Measurements from ENCODE around the gene HSD17B10.
A peak's percentile ranks its signal among the peaks of the same experiment; 100 is the strongest.
"Not testable (repeated sequence)": the region's sequence is repeated elsewhere in the genome, so short reads cannot be mapped to it uniquely, and the experiment has no call there.

The HSD17B10 gene

GRCh38 chrX:53438832-53439230, 4.7 kb upstream of the HSD17B10 start:
- no peak overlapping the region for H3K27ac ChIP-seq

GRCh38 chrX:53438174-53438831, 4.1 kb upstream of the HSD17B10 start:
- Histone ChIP-seq H3K4me3 (no peak overlapping the region), H3K27ac (no peak overlapping the region)

More at GRCh38 chrX:53438832-53439230, 4.7 kb upstream of the HSD17B10 start:
- no peak overlapping the region for H3K4me3 ChIP-seq

- Histone ChIP-seq H3K27ac (no peak overlapping the region), H3K4me3 (no peak overlapping the region)
Observed at GRCh38 chrX:53437206-53437605, 3.0 kb upstream of the HSD17B10 start.

- no peak overlapping the region for H3K4me3 ChIP-seq
Observed at GRCh38 chrX:53435997-53436396, 1.8 kb upstream of the HSD17B10 start.

GRCh38 chrX:53430231-53430630, 3.9 kb downstream of the HSD17B10 start:
- H3K4me3 ChIP-seq: no peak overlapping the region
- no peak overlapping the region for H3K27ac ChIP-seq

More at GRCh38 chrX:53435997-53436396, 1.8 kb upstream of the HSD17B10 start:
- no peak overlapping the region for H3K27ac ChIP-seq

- no peak overlapping the region for H3K4me3 ChIP-seq
- H3K27ac ChIP-seq: no peak overlapping the region
Observed at GRCh38 chrX:53429755-53430154, 4.4 kb downstream of the HSD17B10 start.

GRCh38 chrX:53422861-53423306, 11.3 kb downstream of the HSD17B10 start, which contains the start of gene RIBC1:
Gene RIBC1, plus strand, starts transcription at chrX:53422873. Its CDS starts 3,404 bp downstream, at chrX:53426277.
- peak within 1 kb of the TSS; percentile 62 to 97 (median 91) for H3K27ac ChIP-seq
- H3K4me3 ChIP-seq: peak within 1 kb of the TSS; percentile 42 to 73 (median 58)

- H3K4me3 ChIP-seq: peak within 1 kb of the TSS; percentile 42 to 73 (median 58)
- H3K27ac ChIP-seq: peak within 1 kb of the TSS; percentile 62 to 97 (median 91)
Observed at GRCh38 chrX:53422086-53422860, 11.9 kb downstream of the HSD17B10 start, which contains the start of gene SMC1A. Gene SMC1A, minus strand, starts transcription at chrX:53422654. Its CDS starts 54 bp downstream, at chrX:53422600.

GRCh38 chrX:53421772-53422085, 12.4 kb downstream of the HSD17B10 start:
- Histone ChIP-seq H3K27ac (peak overlapping the region; percentile 62 to 97 (median 91)), H3K4me3 (peak overlapping the region; percentile 42 to 73 (median 58))

GRCh38 chrX:53421125-53421524, 13.0 kb downstream of the HSD17B10 start:
- peak overlapping the region in 3 of 7 experiments; percentile 54 to 64 (median 58) for H3K4me3 ChIP-seq
- H3K27ac ChIP-seq: peak overlapping the region in 1 of 21 experiments; percentile 96

GRCh38 chrX:53420351-53420750, 13.8 kb downstream of the HSD17B10 start:
- not testable (repeated sequence) for H3K4me3 ChIP-seq, H3K27ac ChIP-seq

GRCh38 chrX:53412446-53412845, 21.7 kb downstream of the HSD17B10 start:
- no peak overlapping the region for H3K4me3 ChIP-seq

GRCh38 chrX:53403535-53403934, 30.6 kb downstream of the HSD17B10 start:
- Histone ChIP-seq H3K4me3 (no peak overlapping the region), H3K27ac (no peak overlapping the region)

More at GRCh38 chrX:53412446-53412845, 21.7 kb downstream of the HSD17B10 start:
- no peak overlapping the region for H3K27ac ChIP-seq

- Histone ChIP-seq H3K4me3 (no peak overlapping the region), H3K27ac (no peak overlapping the region)
Observed at GRCh38 chrX:53398216-53398615, 36.0 kb downstream of the HSD17B10 start.

GRCh38 chrX:53395605-53396298, 38.4 kb downstream of the HSD17B10 start:
- H3K27ac ChIP-seq: no peak overlapping the region
- H3K4me3 ChIP-seq: no peak overlapping the region

GRCh38 chrX:53383376-53384076, 50.6 kb downstream of the HSD17B10 start:
- H3K4me3 ChIP-seq: no peak overlapping the region
- no peak overlapping the region for H3K27ac ChIP-seq
